Mesenchymal stem cell (in vitro differentiated cells and primary cell): ENCODE data around the gene MYO5B.

ENCODE experiments used
- DNase-seq: peaks from one replicate; pipeline ENCODE4 v3.0.0-alpha.2; 2013
- H2AFZ ChIP-seq: one replicate; pipeline ENCODE4 v1.6.1; 2013; ENCODE audit warnings: low read depth, mild to moderate bottlenecking, control low read depth, inconsistent platforms, low read length, moderate library complexity
- H2AK5ac ChIP-seq: 2 replicates; pipeline ENCODE4 v1.6.1; 2013; ENCODE audit warnings: low read length, moderate library complexity, mild to moderate bottlenecking, inconsistent platforms; ENCODE audit not compliant: severe bottlenecking
- H2BK120ac ChIP-seq: one replicate; pipeline ENCODE4 v1.6.1; 2013; ENCODE audit warnings: low read depth, mild to moderate bottlenecking, inconsistent platforms, low read length, moderate library complexity
- H2BK12ac ChIP-seq, 2 experiments: one replicate each; pipeline ENCODE4 v1.6.1; 2013; ENCODE audit warnings: inconsistent platforms in 2 of 2, low read length in 2 of 2, mild to moderate bottlenecking in 2 of 2, moderate library complexity in 2 of 2, control low read depth in 1 of 2
- H2BK15ac ChIP-seq: one replicate; pipeline ENCODE4 v1.6.1; 2013; ENCODE audit warnings: mild to moderate bottlenecking, low read depth, inconsistent platforms; ENCODE audit not compliant: poor library complexity, severe bottlenecking
- H2BK5ac ChIP-seq: 2 replicates; pipeline ENCODE4 v1.6.1; 2013; ENCODE audit warnings: low read depth, mild to moderate bottlenecking, low read length, control low read depth, inconsistent platforms; ENCODE audit not compliant: poor library complexity, severe bottlenecking
- H3K14ac ChIP-seq, 2 experiments: one replicate each; pipeline ENCODE4 v1.6.1; 2013; ENCODE audit warnings: inconsistent platforms in 2 of 2, low read length in 2 of 2, control low read depth in 1 of 2, mild to moderate bottlenecking in 1 of 2, moderate library complexity in 1 of 2
- H3K18ac ChIP-seq, 2 experiments: one replicate each; pipeline ENCODE4 v1.6.1; 2013; ENCODE audit warnings: inconsistent platforms in 2 of 2, low read length in 2 of 2, control low read depth in 1 of 2, low read depth in 1 of 2, mild to moderate bottlenecking in 1 of 2
- H3K23ac ChIP-seq, 2 experiments: one replicate each; pipeline ENCODE4 v1.6.1; 2013; ENCODE audit warnings: inconsistent platforms in 2 of 2, low read length in 2 of 2, mild to moderate bottlenecking in 2 of 2, moderate library complexity in 2 of 2, control low read depth in 1 of 2
- H3K27ac ChIP-seq: 2 replicates; pipeline ENCODE4 v1.5.1; 2013; ENCODE audit warnings: mild to moderate bottlenecking, moderate library complexity, low read length, control low read depth, inconsistent platforms; ENCODE audit not compliant: poor library complexity, severe bottlenecking
- H3K27me3 ChIP-seq, 2 experiments: 2 replicates each; pipeline versions ENCODE4 v1.6.1 to v1.7.0; 2013; ENCODE audit warnings: low read length in 2 of 2, mild to moderate bottlenecking in 2 of 2, moderate library complexity in 2 of 2, control low read depth in 1 of 2, inconsistent platforms in 1 of 2; ENCODE audit not compliant: control insufficient read depth in 1 of 2, insufficient read depth in 1 of 2
- H3K36me3 ChIP-seq, 2 experiments: 2 replicates each; pipeline versions ENCODE4 v1.6.1 to v1.7.0; 2013; ENCODE audit warnings: low read length in 2 of 2, control low read depth in 1 of 2, inconsistent platforms in 1 of 2, low read depth in 1 of 2, mild to moderate bottlenecking in 1 of 2; ENCODE audit not compliant: insufficient read depth in 2 of 2, control insufficient read depth in 1 of 2
- H3K4ac ChIP-seq, 2 experiments: one replicate each; pipeline ENCODE4 v1.6.1; 2013; ENCODE audit warnings: inconsistent platforms in 2 of 2, low read length in 2 of 2, mild to moderate bottlenecking in 2 of 2, moderate library complexity in 2 of 2, control low read depth in 1 of 2, low read depth in 1 of 2
- H3K4me1 ChIP-seq: 2 replicates; pipeline ENCODE4 v1.6.1; 2013; ENCODE audit warnings: low read depth, low read length, control low read depth; ENCODE audit not compliant: control insufficient read depth, insufficient read depth
- H3K4me2 ChIP-seq: 2 replicates; pipeline ENCODE4 v1.6.1; 2013; ENCODE audit warnings: low read length, mild to moderate bottlenecking, inconsistent platforms; ENCODE audit not compliant: poor library complexity, severe bottlenecking
- H3K4me3 ChIP-seq, 2 experiments: 2 replicates each; pipeline versions ENCODE4 v1.5.1 to v1.7.0; 2013; ENCODE audit warnings: low read length in 2 of 2, mild to moderate bottlenecking in 2 of 2, control low read depth in 1 of 2, low read depth in 1 of 2; ENCODE audit not compliant: insufficient read depth in 1 of 2
- H3K79me1 ChIP-seq: replicated peaks from 2 replicates; pipeline ENCODE4 v1.6.1; 2013; ENCODE audit warnings: mild to moderate bottlenecking, control low read depth, low read length, inconsistent platforms; ENCODE audit not compliant: poor library complexity, severe bottlenecking
- H3K9ac ChIP-seq: 2 replicates; pipeline ENCODE4 v1.7.0; 2013; ENCODE audit warnings: mild to moderate bottlenecking, low read length, moderate library complexity
- H3K9me3 ChIP-seq: 2 replicates; pipeline ENCODE4 v1.7.0; 2013; ENCODE audit warnings: mild to moderate bottlenecking, low read length; ENCODE audit not compliant: control insufficient read depth
- H4K8ac ChIP-seq: one replicate; pipeline ENCODE4 v1.6.1; 2013; ENCODE audit warnings: inconsistent platforms, mild to moderate bottlenecking, low read length, moderate library complexity
- H4K91ac ChIP-seq: one replicate; pipeline ENCODE4 v1.6.1; 2013; ENCODE audit warnings: mild to moderate bottlenecking, low read length, inconsistent platforms
- WGBS: methylation state at CpG from one replicate; pipeline ENCODE4 v1.1.7; 2013; ENCODE audit warnings: mixed read lengths; 5-methylcytosine and 5-hydroxymethylcytosine counted together

Gene MYO5B

GRCh38 chr18:50060822-50061221 is 134.1 kb downstream of the MYO5B start:
- Histone ChIP-seq H2BK5ac (no peak overlapping the region), H3K27me3 (peaks cover 43 to 51% of the 10 kb centered on the region in 2 experiments), H2BK12ac (no peak overlapping the region), H3K4me3 (no peak overlapping the region), H2BK15ac (no peak overlapping the region), H3K18ac (no peak overlapping the region), H3K4me1 (no peaks in the 10 kb centered on the region), H4K8ac (no peak overlapping the region), H2AK5ac (no peak overlapping the region), H3K4ac (no peak overlapping the region), H4K91ac (no peak overlapping the region), H2AFZ (no peak overlapping the region), H3K9ac (no peak overlapping the region), H3K79me1 (no peaks in the 10 kb centered on the region), H3K9me3 (no peaks in the 10 kb centered on the region), H3K14ac (no peak overlapping the region), H3K4me2 (no peak overlapping the region), H3K27ac (no peak overlapping the region), H2BK120ac (no peak overlapping the region), H3K36me3 (no peaks in the 10 kb centered on the region), H3K23ac (no peak overlapping the region)
- DNase-seq, result no peak
- no CpG with 5 or more reads among the region's 2 CpGs for WGBS

- H3K27ac ChIP-seq, result no peak overlapping the region
- 82% methylated on average over 4 of the region's 4 CpGs for WGBS
- no peak for DNase-seq
These were observed 136.2 kb downstream of the MYO5B start for GRCh38 chr18:50058731-50059130.

GRCh38 chr18:50057009-50057408 is 137.9 kb downstream of the MYO5B start:
- no peak for DNase-seq
- peaks cover 33 to 35% of the 10 kb centered on the region in 2 experiments for H3K27me3 ChIP-seq
- no peak overlapping the region for H3K4me2 ChIP-seq
- H3K4me3 ChIP-seq, result no peak overlapping the region
- no peak overlapping the region for H3K4ac ChIP-seq
- H3K4me1 ChIP-seq, result no peaks in the 10 kb centered on the region
- H4K8ac ChIP-seq, result no peak overlapping the region
- no peak overlapping the region for H2BK120ac ChIP-seq
- no peak overlapping the region for H3K18ac ChIP-seq
- H2BK5ac ChIP-seq, result no peak overlapping the region
- H2AK5ac ChIP-seq, result no peak overlapping the region
- no peak overlapping the region for H2BK15ac ChIP-seq
- H3K14ac ChIP-seq, result no peak overlapping the region
- H3K23ac ChIP-seq, result no peak overlapping the region
- H4K91ac ChIP-seq, result no peak overlapping the region
- H3K9me3 ChIP-seq, result no peaks in the 10 kb centered on the region
- H3K36me3 ChIP-seq, result no peaks in the 10 kb centered on the region
- no peak overlapping the region for H2BK12ac ChIP-seq
- no peaks in the 10 kb centered on the region for H3K79me1 ChIP-seq
- H3K9ac ChIP-seq, result no peak overlapping the region
- H3K27ac ChIP-seq, result no peak overlapping the region
- no peak overlapping the region for H2AFZ ChIP-seq

More at GRCh38 chr18:50058731-50059130, 136.2 kb downstream of the MYO5B start:
- no peak overlapping the region for H2AFZ ChIP-seq
- no peak overlapping the region for H3K4ac ChIP-seq
- H3K27me3 ChIP-seq, result peaks cover 31 to 47% of the 10 kb centered on the region in 2 experiments
- no peak overlapping the region for H3K4me3 ChIP-seq
- no peak overlapping the region for H4K91ac ChIP-seq
- H2BK12ac ChIP-seq, result no peak overlapping the region
- no peak overlapping the region for H3K4me2 ChIP-seq
- no peak overlapping the region for H3K23ac ChIP-seq
- H2AK5ac ChIP-seq, result no peak overlapping the region
- H3K18ac ChIP-seq, result no peak overlapping the region
- no peaks in the 10 kb centered on the region for H3K79me1 ChIP-seq
- no peak overlapping the region for H3K14ac ChIP-seq
- H4K8ac ChIP-seq, result no peak overlapping the region
- no peak overlapping the region for H3K9ac ChIP-seq
- H2BK15ac ChIP-seq, result no peak overlapping the region
- H3K4me1 ChIP-seq, result no peaks in the 10 kb centered on the region
- no peaks in the 10 kb centered on the region for H3K36me3 ChIP-seq
- no peak overlapping the region for H2BK5ac ChIP-seq
- no peaks in the 10 kb centered on the region for H3K9me3 ChIP-seq
- no peak overlapping the region for H2BK120ac ChIP-seq

- H3K23ac ChIP-seq, result no peak overlapping the region
- H3K27ac ChIP-seq, result no peak overlapping the region
- H2BK120ac ChIP-seq, result no peak overlapping the region
- H2BK15ac ChIP-seq, result no peak overlapping the region
- H2BK5ac ChIP-seq, result no peak overlapping the region
- H2AFZ ChIP-seq, result no peak overlapping the region
- H4K91ac ChIP-seq, result no peak overlapping the region
- H3K36me3 ChIP-seq, result no peaks in the 10 kb centered on the region
- no peak overlapping the region for H3K4ac ChIP-seq
- H3K79me1 ChIP-seq, result no peaks in the 10 kb centered on the region
- no peak overlapping the region for H2BK12ac ChIP-seq
- H3K4me1 ChIP-seq, result no peaks in the 10 kb centered on the region
- H3K27me3 ChIP-seq, result peaks cover 33 to 35% of the 10 kb centered on the region in 2 experiments
- no peak overlapping the region for H3K9ac ChIP-seq
- no peaks in the 10 kb centered on the region for H3K9me3 ChIP-seq
- no peak overlapping the region for H3K4me2 ChIP-seq
- H2AK5ac ChIP-seq, result no peak overlapping the region
- no peak overlapping the region for H4K8ac ChIP-seq
- H3K14ac ChIP-seq, result no peak overlapping the region
- no peak for DNase-seq
- no peak overlapping the region for H3K4me3 ChIP-seq
- no peak overlapping the region for H3K18ac ChIP-seq
- 83% methylated on average over 1 of the region's 1 CpG for WGBS
These were observed 138.8 kb downstream of the MYO5B start for GRCh38 chr18:50056185-50056584.
